H1 (cell line): ENCODE data around the gene EZH2. TPM values are rescaled to one million over a fixed set of nuclear protein-coding genes. Genes with fewer than 3 reads are reported as not detected.

Experiments
- CTCF ChIA-PET: fragments of 300-600 bp; sonication (Branson Sonifier 250); formaldehyde crosslinking; loops from one replicate; lab custom pipeline; 2021; ENCODE audit not compliant: partially characterized antibody; lab: Charles Lee
- POLR2A ChIA-PET: fragments of 300-600 bp; sonication (Branson Sonifier 250); formaldehyde crosslinking; loops from one replicate; lab custom pipeline; 2021; ENCODE audit warnings: inconsistent platforms; ENCODE audit not compliant: partially characterized antibody; lab: Charles Lee
- DNase-seq, 2 experiments: peaks; one replicate each; pipeline versions ENCODE4 v3.0.0 to v3.0.0-alpha.2; 2010 to 2022; ENCODE audit warnings: low spot score in 2 of 2, low read depth in 1 of 2, mixed read lengths in 1 of 2
- FAIRE-seq: peaks from 2 replicates; lab custom pipeline; 2011; peaks lifted over from hg19 to GRCh38; lab: Jason Lieb, UNC
- H2AFZ ChIP-seq: 2 replicates; pipeline ENCODE4 v1.8.1; 2012; ENCODE audit warnings: low read length, inconsistent platforms
- H2AK5ac ChIP-seq: 2 replicates; pipeline ENCODE4 v1.6.1; 2013; ENCODE audit warnings: low read depth, low read length
- H2BK120ac ChIP-seq: replicated peaks from 2 replicates; pipeline ENCODE3; 2013; ENCODE audit warnings: low read depth, low read length, inconsistent platforms
- H2BK12ac ChIP-seq: 2 replicates; pipeline ENCODE4 v1.6.1; 2013; ENCODE audit warnings: low read depth, low read length
- H2BK15ac ChIP-seq: 2 replicates; pipeline ENCODE4 v1.6.1; 2013; ENCODE audit warnings: low read length
- H2BK20ac ChIP-seq: 2 replicates; pipeline ENCODE4 v1.6.1; 2013; ENCODE audit warnings: low read length
- H2BK5ac ChIP-seq: 2 replicates; pipeline ENCODE4 v1.6.1; 2013; ENCODE audit warnings: low read depth, low read length
- H3K14ac ChIP-seq: 2 replicates; pipeline ENCODE4 v1.6.1; 2013; ENCODE audit warnings: inconsistent platforms; ENCODE audit not compliant: insufficient read length
- H3K18ac ChIP-seq: 2 replicates; pipeline ENCODE4 v1.6.1; 2013; ENCODE audit warnings: low read length; ENCODE audit errors: extremely low read depth
- H3K23ac ChIP-seq: 2 replicates; pipeline ENCODE4 v1.6.1; 2013; ENCODE audit warnings: inconsistent platforms; ENCODE audit not compliant: insufficient read length
- H3K23me2 ChIP-seq: 2 replicates; pipeline ENCODE4 v1.6.1; 2013; ENCODE audit warnings: low read depth, low read length
- H3K27ac ChIP-seq: 2 replicates; pipeline ENCODE4 v1.6.1; 2011; ENCODE audit warnings: low read depth, low read length, inconsistent platforms
- H3K27me3 ChIP-seq, 4 experiments: replicated peaks in 1 of 4; 1 replicate in 1 of 4; 2 replicates in 3 of 4; pipeline versions ENCODE4 v1.6.1 to v1.8.1; 2011 to 2013; ENCODE audit warnings: low read length in 3 of 4, mild to moderate bottlenecking in 3 of 4, inconsistent platforms in 2 of 4, mixed read lengths in 2 of 4, moderate library complexity in 1 of 4; ENCODE audit not compliant: control insufficient read depth in 3 of 4, insufficient read depth in 3 of 4; ENCODE audit errors: extremely low read depth in 1 of 4
- H3K36me3 ChIP-seq, 4 experiments: 2 replicates each; pipeline versions ENCODE4 v1.6.1 to v1.8.1; 2011 to 2013; ENCODE audit warnings: mild to moderate bottlenecking in 4 of 4, low read length in 3 of 4, moderate library complexity in 2 of 4, control low read depth in 1 of 4, inconsistent platforms in 1 of 4; ENCODE audit not compliant: insufficient read depth in 4 of 4, control insufficient read depth in 2 of 4
- H3K4ac ChIP-seq: replicated peaks from 2 replicates; pipeline ENCODE3; 2013; ENCODE audit warnings: low read length, low read depth, mixed read lengths, inconsistent platforms; ENCODE audit not compliant: insufficient read length
- H3K4me1 ChIP-seq, 4 experiments: replicated peaks in 1 of 4; 1 replicate in 1 of 4; 2 replicates in 3 of 4; pipeline versions ENCODE4 v1.6.1 to v1.8.1; 2011 to 2013; ENCODE audit warnings: low read length in 3 of 4, inconsistent platforms in 2 of 4, mixed read lengths in 1 of 4; ENCODE audit not compliant: insufficient read depth in 4 of 4, control insufficient read depth in 3 of 4
- H3K4me2 ChIP-seq, 2 experiments: 2 replicates each; pipeline versions ENCODE4 v1.6.1 to v1.8.1; 2011 to 2013; ENCODE audit warnings: low read depth in 2 of 2, low read length in 2 of 2, control low read depth in 1 of 2, inconsistent platforms in 1 of 2, mild to moderate bottlenecking in 1 of 2; ENCODE audit not compliant: insufficient read depth in 1 of 2
- H3K4me3 ChIP-seq, 4 experiments: fragments of 200-600, 300-600 bp in 1 of 4; sonication (generic), shearing (Covaris generic), sonication (Bioruptor Twin) in 1 of 4; 2 replicates each; pipeline versions ENCODE4 v1.5.1 to v1.8.1; 2011 to 2016; ENCODE audit warnings: low read length in 4 of 4, low read depth in 3 of 4, control low read depth in 2 of 4, inconsistent platforms in 2 of 4, mild to moderate bottlenecking in 2 of 4, mixed read lengths in 1 of 4, moderate library complexity in 1 of 4; ENCODE audit not compliant: insufficient read depth in 2 of 4; ENCODE audit errors: extremely low read depth in 1 of 4
- H3K56ac ChIP-seq: replicated peaks from 2 replicates; pipeline ENCODE3; 2013; ENCODE audit warnings: low read depth, mild to moderate bottlenecking, mixed read lengths, low read length, inconsistent platforms; ENCODE audit not compliant: insufficient read length
- H3K79me1 ChIP-seq: 2 replicates; pipeline ENCODE4 v1.6.1; 2013; ENCODE audit warnings: low read depth, low read length, control low read depth
- H3K79me2 ChIP-seq, 2 experiments: 2 replicates each; pipeline versions ENCODE4 v1.6.1 to v1.8.1; 2012 to 2013; ENCODE audit warnings: low read length in 2 of 2, mild to moderate bottlenecking in 2 of 2, inconsistent platforms in 1 of 2; ENCODE audit not compliant: insufficient read depth in 2 of 2, control insufficient read depth in 1 of 2
- H3K9ac ChIP-seq, 4 experiments: replicated peaks in 1 of 4; 1 replicate in 1 of 4; 2 replicates in 3 of 4; pipeline versions ENCODE4 v1.6.1 to v1.8.1; 2011 to 2013; ENCODE audit warnings: low read depth in 3 of 4, low read length in 3 of 4, control low read depth in 2 of 4, mild to moderate bottlenecking in 2 of 4, moderate library complexity in 2 of 4, inconsistent platforms in 1 of 4; ENCODE audit errors: extremely low read depth in 1 of 4
- H3K9me3 ChIP-seq, 2 experiments: 2 replicates each; pipeline versions ENCODE4 v1.6.1 to v1.8.1; 2012 to 2013; ENCODE audit warnings: mild to moderate bottlenecking in 2 of 2, moderate library complexity in 2 of 2, control low read depth in 1 of 2, inconsistent platforms in 1 of 2, low read depth in 1 of 2, low read length in 1 of 2, mixed read lengths in 1 of 2; ENCODE audit not compliant: insufficient read depth in 2 of 2
- H4K20me1 ChIP-seq, 2 experiments: replicated peaks in 1 of 2; 2 replicates each; pipeline versions ENCODE3 to v1.8.1; 2011 to 2013; ENCODE audit warnings: inconsistent platforms in 2 of 2, low read length in 2 of 2, mild to moderate bottlenecking in 1 of 2; ENCODE audit not compliant: insufficient read depth in 2 of 2, control insufficient read depth in 1 of 2
- H4K5ac ChIP-seq: 2 replicates; pipeline ENCODE4 v1.6.1; 2013; ENCODE audit warnings: low read length, low read depth, mixed read lengths, inconsistent platforms; ENCODE audit not compliant: insufficient read length
- H4K8ac ChIP-seq: 2 replicates; pipeline ENCODE4 v1.8.0; 2013; ENCODE audit warnings: mild to moderate bottlenecking, moderate library complexity, low read length, inconsistent platforms; ENCODE audit not compliant: insufficient read depth; ENCODE audit errors: extremely low read depth
- H4K91ac ChIP-seq: replicated peaks from 2 replicates; pipeline ENCODE3; 2013; ENCODE audit warnings: low read length, mixed read lengths, inconsistent platforms; ENCODE audit not compliant: insufficient read length
- WGBS, 2 experiments: shearing (Covaris generic) in 1 of 2; methylation state at CpG; one replicate each; pipeline versions ENCODE4 v1.1.6 to v1.1.7; 2013 to 2015; ENCODE audit warnings: low lambda C conversion rate in 2 of 2, mixed read lengths in 2 of 2, inconsistent platforms in 1 of 2, low coverage in 1 of 2, missing lambda C conversion rate in 1 of 2; ENCODE audit not compliant: insufficient replicate concordance in 2 of 2, insufficient coverage in 1 of 2, insufficient read length in 1 of 2; ENCODE audit errors: extremely low coverage in 1 of 2, missing lambda C conversion rate in 1 of 2; 5-methylcytosine and 5-hydroxymethylcytosine counted together
- polyA plus RNA-seq, 7 experiments: library from polyadenylated mRNA; depleted of rRNA in 3 of 7; stranded (reverse) in 5 of 7; unstranded in 2 of 7; fragments of >200 nt in 5 of 7; fragments of 200-250 nt in 2 of 7; gene quantifications; 1 replicate in 5 of 7; 2 replicates in 1 of 7; 4 replicates in 1 of 7; pipeline versions ENCODE4 v1.2.1 to v1.2.3, GENCODE V29; 2011 to 2013; ENCODE audit warnings: missing spikeins in 2 of 7, mixed read lengths in 2 of 7
- total RNA-seq: library from RNA; stranded (reverse); fragmentation: NEBNext Ultra II Directional; extraction: Animal tissue kit (Norgen Biotek cat#: 25700); gene quantifications from 2 replicates; pipeline ENCODE4 v1.2.1, GENCODE V29; 2021
- TF ChIP-seq, protein P1 (sequence below): IDR thresholded peaks from 2 replicates; pipeline ENCODE4 v1.6.1; 2012; ENCODE audit warnings: inconsistent platforms
- TF ChIP-seq, protein P2 (sequence below): IDR thresholded peaks from 2 replicates; pipeline ENCODE4 v1.6.1; 2011; ENCODE audit warnings: low read length, improper control_type of control experiment

EZH2 gene
- total and polyA plus RNA-seq, 2 of the 8 experiments (the other 6 are each of a cell fraction or from before 2014, with no cell fraction given), result 28.9 to 49.0 TPM

DNA sequence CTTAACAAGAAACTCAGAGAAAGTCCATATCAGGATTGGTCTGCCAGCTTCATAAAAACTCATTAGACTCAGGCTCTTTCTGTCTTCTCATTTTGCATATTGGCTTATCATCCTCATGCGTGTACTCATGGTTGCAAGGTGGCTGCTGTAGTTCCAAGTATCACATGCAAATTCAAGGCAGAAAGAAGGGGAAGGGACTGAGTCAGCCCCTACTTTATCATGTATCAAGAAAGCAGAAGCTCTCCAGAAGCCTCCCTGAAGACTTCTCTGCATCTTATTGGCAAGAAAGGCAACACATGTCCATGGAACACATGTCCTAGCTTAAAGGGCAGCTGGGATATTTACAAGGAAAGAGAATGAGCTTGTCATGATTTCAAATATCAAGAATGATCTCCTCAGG, 19.4 kb upstream of the EZH2 start:
- DNase-seq, result no peak
- TF ChIP-seq, protein P1, sequence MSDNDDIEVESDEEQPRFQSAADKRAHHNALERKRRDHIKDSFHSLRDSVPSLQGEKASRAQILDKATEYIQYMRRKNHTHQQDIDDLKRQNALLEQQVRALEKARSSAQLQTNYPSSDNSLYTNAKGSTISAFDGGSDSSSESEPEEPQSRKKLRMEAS, result no peak
- TF ChIP-seq, protein P2, sequence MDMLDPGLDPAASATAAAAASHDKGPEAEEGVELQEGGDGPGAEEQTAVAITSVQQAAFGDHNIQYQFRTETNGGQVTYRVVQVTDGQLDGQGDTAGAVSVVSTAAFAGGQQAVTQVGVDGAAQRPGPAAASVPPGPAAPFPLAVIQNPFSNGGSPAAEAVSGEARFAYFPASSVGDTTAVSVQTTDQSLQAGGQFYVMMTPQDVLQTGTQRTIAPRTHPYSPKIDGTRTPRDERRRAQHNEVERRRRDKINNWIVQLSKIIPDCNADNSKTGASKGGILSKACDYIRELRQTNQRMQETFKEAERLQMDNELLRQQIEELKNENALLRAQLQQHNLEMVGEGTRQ, result no peak

More for the DNA sequence above, 19.4 kb upstream of the EZH2 start:
- no peak overlapping the region for H3K23ac ChIP-seq
- H2AFZ ChIP-seq, result no peak overlapping the region
- H3K4me1 ChIP-seq, result peaks cover 0 to 3% (median 1%) of the 10 kb centered on the region in 4 experiments; a peak in 2 of 7 replicates
- no peaks in the 10 kb centered on the region for H3K79me2 ChIP-seq
- WGBS, 2 experiments, result 100% methylated on average over 1 of the region's 1 CpG; no CpG with 5 or more reads in 1 of the 2 experiments
- H4K91ac ChIP-seq, result no peak overlapping the region
- H3K4me2 ChIP-seq, result no peak overlapping the region
- no peak overlapping the region for H3K9ac ChIP-seq
- no peak overlapping the region for H3K56ac ChIP-seq
- FAIRE-seq, result no peak
- no peak overlapping the region for H3K4ac ChIP-seq
- no peaks in the 10 kb centered on the region for H3K36me3 ChIP-seq
- H2BK5ac ChIP-seq, result no peak overlapping the region
- no peak overlapping the region for H2BK20ac ChIP-seq
- H2BK120ac ChIP-seq, result no peak overlapping the region
- H3K27ac ChIP-seq, result no peak overlapping the region
- no peaks in the 10 kb centered on the region for H3K9me3 ChIP-seq
- no peaks in the 10 kb centered on the region for H4K20me1 ChIP-seq
- no peak overlapping the region for H2AK5ac ChIP-seq
- H3K79me1 ChIP-seq, result no peaks in the 10 kb centered on the region; the same call in 1 of the 2 replicates
- no peak overlapping the region for H4K8ac ChIP-seq
- POLR2A ChIA-PET, result interaction anchor here (1.4 kb wide), 1 partner anchor 20 kb away, joined by 5 read pairs; no protein-coding TSS in a partner anchor
- no peak overlapping the region for H2BK15ac ChIP-seq
- no peak overlapping the region for H3K4me3 ChIP-seq
- no peak overlapping the region for H2BK12ac ChIP-seq
- H4K5ac ChIP-seq, result no peak overlapping the region
- H3K23me2 ChIP-seq, result no peaks in the 10 kb centered on the region
- CTCF ChIA-PET, result interaction anchor here (1.2 to 2.5 kb wide), 3 partner anchors 11 to 47 kb away, joined by 4 to 9 read pairs (median 8); no protein-coding TSS in a partner anchor
- H3K18ac ChIP-seq, result no peak overlapping the region
- H3K14ac ChIP-seq, result no peak overlapping the region
- H3K27me3 ChIP-seq, result no peaks in the 10 kb centered on the region
